DMS 273 (cell line): Measurements from ENCODE around the gene HMX1.
A peak's percentile ranks its signal among the peaks of the same experiment; 100 is the strongest.

Experiments used
- DNase-seq: peaks from one replicate; lab custom pipeline; 2025; ENCODE audit not compliant: unreplicated experiment; lab: John Stamatoyannopoulos, UW

HMX1 gene

DNA sequence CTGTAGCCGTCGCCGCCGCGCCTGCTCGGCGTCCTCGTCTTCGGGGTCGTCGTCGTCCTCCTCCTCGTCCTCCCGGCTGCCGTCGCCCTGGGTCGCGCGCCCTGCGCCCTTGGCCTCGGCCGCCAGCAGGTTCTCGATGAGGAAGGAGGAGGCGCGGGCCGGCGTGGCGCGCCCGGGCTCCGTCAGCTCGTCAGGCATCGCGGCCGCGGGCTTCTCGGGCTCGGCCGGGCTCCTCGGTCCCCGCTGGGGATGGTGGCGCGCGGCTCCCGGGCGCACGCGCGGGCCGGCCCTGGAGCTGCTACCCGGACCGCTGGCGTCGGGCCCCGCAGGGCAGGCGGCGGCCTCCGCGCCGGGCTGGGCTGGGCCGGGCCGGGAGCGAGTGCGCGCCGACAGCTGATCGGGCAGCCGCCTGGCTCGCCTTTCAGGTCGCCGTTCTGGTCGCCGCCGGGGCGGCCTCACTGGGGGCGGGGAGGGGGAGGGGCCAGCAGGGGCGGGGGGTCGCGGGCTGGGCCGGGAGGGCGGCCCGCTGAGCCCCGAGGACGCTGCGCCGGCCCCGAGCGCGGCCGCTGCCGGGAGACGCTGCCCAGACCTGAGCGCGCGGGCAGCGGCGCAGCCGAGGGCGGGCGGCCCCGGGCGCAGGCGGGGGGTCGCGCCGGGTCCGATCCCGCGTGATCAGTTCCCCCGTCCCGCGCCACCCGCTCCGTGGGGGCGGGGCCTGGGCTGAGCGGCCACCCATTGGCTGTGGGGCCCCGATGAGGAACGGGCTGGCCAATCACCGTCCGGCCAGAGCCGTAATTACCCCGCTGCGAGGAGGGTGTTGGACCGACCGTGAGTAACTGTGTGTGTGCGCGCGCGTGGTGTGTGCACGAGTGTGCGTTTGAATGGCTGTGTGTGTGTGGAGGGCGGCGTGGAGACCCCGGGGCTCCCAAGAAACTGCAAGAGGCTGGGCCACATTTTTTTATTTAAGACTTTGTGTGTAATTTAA, at the start of gene HMX1:
Gene HMX1, minus strand, starts transcription at position 423 of the 985 bp plus-strand sequence. Its CDS starts 225 bp downstream, at position 198.
- DNase-seq = peak; percentile 89

DNA sequence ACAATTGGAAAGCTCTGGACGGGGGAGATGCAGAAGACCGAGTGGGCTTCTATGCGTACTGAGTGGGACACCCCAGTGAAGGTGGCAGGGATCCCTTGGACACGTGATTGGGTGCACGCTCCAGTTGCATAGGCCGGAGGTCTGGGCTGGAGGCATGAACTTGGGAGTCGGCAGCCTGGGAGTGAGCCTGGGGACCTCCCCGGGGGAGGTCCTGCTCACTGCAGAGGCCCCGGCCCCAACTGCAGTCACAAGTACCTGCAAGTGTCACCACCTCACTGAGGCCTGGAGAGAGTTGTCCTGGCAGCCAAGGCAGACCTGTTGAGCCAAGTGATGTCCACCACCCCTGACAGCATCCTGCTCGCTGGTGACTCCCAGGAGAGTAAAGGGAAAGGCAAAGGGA, 49.3 kb upstream of the HMX1 start:
- no peak for DNase-seq

DNA sequence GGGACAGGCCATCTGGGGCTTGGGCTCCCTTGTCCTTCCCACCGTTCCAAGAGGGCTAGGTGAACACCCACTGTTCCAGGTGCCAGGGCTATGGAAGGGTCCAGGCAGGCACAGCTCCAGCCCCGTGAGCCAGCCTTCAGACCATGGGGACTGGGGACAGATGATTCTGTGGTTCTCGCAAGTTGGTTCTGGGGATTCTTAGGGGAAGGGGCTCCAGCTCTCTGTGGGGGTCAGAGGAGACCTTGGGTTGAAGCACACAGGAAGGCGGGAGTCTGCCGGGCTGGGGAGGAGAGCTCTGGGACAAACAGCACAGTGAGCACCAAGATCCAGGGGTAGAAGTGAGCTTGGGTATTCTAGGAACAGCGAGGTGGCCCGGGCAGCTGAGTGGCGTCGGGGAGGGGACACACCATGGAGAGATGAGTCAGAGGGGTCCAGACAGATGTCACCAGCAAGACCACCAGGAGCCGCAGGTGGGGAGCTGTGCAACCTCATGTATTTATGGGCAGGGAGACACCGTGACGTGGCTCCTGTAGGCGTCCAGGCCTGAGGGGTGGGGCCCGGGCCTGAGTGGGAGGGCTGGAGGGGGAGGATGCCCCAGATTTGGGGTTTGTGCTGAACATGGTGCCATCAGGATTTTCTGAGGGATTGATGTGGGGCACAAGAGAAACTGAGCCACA, 48.8 kb upstream of the HMX1 start:
- DNase-seq = no peak

DNA sequence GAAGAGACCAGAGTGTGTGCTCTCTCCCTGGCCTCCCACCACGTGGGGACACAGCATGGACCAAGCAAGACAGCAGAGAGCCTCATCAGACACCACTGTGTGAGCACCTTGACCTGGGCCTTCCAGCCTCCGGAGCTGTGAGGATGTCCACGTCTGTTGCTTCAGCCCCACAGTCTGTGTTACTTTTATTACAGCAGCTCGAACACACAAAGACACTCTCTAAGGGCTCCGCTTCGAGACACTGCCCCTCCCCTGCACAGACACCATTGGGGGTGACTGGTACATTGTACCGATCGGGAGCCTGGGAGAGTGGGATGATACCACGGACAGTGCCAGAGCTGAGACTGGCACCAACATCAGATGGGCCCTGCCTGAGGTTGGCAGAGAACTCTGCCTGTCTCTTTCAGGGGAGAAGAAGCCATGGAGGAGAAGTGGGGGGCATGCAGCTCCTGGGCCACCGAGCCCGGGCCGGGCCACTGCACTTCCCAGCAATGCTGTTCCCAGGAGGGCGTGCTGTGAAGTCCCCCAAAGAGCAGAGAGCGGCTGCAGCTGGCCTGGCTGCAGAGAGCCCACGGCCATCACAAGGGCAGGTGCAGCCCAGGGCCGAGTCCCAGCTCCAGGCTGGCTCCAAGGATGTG, 48.1 kb upstream of the HMX1 start:
- no peak for DNase-seq

DNA sequence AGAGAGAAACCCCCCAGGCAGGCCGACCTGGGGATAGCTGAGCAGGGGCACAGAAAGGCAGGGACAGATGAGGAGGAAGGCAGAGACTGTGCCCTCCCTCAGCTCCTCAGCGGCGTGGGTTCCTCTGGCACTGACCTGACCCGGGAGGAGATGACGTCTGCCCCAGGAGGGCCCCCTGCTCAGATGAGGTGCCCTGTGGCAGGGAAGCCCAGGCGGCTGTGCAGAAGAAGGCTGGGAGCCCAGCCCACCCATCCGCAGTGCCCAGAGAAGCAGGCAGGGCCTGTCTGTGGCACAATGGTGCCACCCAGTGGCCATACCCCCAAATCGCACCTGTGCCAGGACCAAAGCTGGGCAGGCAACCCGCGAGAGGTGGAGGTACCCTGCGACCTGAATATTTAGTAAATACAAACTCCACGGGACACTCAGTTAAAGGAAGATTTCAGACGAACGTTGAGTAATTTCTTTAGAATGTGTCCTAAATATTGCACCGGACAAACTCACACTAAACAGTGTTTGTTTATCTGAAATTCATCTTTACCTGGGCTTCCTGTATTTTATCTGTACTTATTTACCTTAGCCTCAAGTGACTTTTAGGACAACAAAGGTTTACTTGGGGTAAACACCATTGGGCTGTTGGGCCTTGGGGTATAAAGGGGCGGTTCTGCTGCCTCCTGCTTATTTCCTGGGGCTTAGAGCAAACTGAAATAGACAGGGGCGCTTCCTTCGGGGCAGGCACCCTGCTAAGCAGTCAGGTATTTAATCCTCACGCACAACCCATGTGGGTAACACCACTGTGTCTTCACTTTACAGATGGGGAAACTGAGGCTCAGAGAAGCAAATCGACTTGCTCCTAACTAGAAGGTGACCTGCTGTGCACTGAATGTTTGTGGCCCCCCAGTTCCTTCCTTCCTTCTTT, 46.5 kb upstream of the HMX1 start:
- peak; percentile 75 for DNase-seq

DNA sequence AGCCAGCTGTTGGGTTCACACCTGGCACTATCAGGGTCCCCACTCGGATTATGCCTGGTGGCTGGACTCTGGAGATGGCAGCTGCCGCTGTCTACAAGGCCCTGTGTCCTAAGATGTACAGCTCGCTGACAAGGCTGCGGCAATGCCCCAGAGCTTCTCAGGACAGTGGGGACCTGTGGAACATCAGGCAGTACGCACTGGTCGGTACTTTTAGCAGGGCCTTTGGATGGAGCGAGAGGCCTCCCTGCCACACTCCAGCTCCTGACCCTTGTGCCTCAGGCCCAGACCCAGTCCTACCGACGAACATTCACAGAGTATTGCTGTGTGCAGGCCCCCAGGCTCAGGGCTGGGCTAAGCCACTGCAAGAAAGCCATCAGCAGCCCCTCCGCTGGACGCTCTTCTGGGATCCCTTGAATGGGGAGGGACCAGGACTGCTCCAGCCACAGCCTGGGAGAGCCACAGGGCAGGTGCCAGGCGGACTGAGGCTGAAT, 45.7 kb upstream of the HMX1 start:
- DNase-seq = no peak

DNA sequence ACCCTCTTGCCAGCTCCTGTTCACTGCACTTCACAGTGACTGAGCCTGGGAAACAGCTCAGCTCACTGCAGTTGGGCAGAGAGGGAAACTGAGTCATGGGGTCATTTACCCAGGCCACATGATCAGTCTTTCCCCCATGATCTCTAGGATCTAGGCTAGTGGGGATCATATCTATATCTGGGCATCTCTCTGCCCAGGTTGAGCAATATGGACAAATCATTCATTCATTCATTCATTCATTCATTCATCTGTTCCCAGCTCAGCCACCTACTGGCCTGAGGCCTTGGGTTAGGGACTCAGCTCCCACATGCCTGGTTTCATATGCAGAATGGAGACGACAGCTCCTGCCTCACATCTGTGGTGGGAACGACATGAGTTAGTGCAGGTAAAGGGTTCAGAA, 45.3 kb upstream of the HMX1 start:
- no peak for DNase-seq

DNA sequence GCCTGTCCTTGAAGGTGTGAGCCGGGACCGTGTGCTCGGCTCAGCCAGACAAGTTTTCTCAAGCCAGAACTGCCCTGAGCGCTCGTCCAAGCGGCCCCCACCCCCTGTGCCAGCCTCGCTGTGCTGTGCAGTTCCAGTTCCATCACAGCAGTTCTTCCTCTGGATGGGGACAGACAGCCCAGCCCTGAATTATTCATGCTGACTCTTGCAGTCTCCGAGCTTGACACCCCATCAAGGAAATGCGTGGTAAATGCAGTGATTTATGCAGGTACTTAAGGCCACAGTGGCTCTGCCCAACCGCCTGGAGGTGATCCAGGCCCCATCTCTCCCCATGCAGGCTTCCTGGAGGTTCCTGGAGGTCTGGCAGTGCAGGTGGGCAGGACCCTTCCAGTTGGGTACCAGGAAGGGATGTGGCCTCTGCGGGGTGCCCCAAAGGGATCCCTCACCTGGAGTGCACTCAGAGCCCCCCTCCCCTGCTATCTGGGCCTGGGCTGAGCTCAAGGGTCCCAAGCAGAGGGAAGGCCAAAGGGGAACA, 44.8 kb upstream of the HMX1 start:
- no peak for DNase-seq

DNA sequence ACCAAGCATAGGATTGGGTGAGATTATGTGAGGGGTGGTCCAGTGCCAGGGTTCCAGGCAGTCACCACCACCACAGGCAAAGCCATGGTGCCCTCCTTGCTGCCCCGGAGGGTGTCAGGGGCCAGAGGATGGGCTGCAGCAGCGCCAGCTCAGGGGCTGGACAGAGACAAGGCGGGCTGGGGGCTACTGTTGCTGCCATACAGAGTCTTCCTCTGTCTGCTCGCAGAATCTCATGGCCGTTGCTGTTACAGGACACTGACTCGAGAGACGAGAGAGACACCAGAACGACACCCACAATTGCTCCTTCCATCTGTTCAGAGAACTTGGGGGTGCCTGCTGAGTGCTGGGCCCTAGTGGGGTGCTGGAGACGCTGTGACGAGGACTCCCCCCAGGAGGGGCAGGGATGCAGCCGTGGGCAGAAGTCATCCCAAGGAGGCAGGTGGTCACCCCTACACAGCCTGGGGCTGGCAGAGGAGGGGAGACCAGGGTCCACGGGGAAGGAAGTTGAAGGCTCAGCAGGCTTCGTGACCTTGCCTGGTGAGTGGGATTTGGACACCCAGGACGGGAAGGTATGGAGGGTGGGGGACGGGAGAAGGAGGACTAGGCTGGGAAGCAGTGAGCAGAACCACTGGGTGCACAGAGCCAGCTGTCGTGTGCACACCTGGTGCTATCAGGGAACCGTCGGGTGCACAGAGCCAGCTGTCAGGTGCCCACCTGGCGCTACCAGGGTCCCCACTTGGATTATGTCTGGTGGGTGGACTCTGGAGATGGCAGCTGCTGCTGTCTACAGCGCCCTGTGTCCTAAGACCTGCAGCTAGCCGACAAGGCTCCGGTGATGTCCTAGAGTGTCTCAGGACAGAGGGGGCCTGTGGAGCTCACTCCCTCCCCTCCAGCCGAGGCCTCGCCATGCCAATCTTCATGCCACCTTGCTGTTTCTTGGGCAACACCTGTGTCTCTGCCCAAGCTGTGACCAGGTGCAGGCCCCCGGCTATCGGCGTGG, 43.9 kb upstream of the HMX1 start:
- DNase-seq = no peak

DNA sequence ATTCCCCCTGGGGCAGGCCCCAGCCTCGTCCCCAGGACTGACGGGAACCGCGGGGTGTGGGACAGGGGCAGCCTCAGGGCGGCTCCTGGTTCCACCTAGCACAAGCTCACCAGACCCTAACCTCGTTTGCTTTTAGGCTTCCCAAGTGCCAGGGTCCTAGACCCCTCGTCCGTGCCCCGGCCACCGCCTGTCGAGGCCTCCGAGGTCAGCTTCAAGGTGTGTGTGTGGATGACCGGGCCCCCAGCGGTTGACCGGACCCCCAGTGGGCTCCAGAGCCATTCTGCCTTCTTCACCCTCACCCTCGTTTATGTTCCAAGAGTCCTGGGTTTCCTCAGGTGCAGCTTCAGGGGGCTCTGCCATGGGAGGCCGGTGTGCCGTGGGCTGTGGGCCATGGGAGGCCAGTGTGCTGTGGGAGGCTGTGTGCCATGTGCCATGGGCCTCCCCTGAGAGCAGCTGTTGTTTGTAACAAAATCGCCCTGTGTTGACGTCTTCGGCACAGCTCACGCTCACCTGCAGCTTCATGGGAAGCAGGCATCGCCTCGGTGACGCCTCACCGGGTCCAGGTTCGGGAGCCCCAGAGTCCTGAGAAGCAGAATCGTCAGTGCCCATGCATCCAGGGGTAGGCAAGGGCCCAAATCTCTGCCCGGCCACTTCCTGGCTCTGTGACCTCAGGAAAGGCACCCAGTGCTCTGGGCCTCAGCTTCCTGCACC, 43.0 kb upstream of the HMX1 start:
- no peak for DNase-seq

DNA sequence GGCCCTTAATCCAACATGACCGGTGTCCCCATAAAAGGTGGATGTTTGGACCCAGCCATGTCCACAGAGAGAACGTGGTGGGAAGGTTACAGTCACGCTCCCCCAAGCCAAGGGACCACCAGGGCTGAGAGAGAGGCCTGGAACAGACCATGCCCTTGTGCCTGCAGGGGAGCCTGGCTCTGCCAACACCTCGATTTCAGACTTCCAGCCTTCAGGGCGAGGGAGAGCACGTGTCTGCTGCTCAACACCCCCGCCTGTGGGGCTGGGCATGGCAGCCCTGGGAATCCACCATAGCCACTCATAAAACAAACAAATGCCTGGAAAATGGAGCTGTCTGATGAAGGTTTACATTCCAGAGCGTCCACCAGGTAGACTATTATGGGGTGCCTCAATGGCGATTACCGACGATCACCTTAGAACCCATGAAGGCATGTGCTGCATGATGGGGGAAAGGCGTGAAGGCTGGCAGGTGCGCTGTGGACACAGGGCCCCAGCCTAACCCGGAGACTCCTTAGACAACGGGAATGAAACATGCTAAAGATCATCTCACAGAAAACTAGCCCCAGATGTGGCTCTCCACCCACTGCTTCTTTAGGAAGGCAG, 42.3 kb upstream of the HMX1 start:
- no peak for DNase-seq

DNA sequence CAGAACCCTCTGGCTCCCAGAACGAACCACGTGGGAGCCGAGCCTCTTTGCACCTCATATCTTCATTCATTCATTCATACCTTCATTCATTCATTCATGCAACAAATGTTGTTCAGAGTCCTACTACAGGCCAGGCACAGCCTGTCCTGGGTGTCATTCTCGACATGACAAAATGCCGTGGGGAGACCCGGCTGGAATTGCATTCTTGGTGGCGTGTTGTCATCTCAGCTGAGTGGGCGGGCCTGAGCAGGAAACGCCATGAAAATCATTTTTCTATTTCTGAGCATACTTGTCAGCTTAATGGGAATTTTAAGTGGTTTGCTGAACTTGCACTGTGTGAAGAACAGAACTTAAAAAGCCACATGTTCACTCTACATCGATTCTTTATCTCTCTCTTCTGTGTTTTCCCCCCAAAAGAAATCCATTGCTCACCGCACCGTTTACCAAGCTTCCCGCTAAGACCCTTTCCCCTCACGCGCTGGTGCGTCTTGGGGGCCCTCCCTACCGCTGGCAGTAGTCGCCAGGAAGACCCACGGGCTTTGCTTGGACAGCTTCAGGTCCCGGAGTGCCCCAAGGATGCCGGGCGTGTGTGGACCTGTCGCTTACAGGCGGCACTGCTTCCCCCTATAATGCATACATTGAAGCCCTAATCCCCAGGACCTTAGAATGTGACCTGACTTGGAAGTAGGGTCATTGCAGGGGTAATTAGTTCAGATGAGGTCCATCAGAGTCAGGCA, 41.6 kb upstream of the HMX1 start:
- no peak for DNase-seq

DNA sequence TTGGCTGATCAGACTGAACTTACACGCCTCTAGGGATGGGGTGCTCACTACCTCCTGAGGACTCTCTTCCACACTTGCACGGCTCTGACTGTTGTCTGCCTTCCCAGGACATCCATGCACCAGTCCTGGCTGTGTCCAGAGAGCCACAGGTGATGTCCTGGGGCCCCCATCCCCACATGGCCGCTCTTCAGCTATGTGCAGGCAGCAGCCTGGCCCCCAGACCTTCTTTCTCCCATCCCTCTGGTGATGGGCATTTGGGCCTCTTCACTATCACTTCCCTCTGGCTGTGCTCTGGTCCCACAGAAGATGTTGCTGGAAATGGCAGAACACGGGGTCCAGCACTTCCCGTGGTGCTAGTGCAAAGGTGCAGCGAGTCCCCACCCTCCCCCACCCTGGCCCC, 40.9 kb upstream of the HMX1 start:
- DNase-seq = no peak

DNA sequence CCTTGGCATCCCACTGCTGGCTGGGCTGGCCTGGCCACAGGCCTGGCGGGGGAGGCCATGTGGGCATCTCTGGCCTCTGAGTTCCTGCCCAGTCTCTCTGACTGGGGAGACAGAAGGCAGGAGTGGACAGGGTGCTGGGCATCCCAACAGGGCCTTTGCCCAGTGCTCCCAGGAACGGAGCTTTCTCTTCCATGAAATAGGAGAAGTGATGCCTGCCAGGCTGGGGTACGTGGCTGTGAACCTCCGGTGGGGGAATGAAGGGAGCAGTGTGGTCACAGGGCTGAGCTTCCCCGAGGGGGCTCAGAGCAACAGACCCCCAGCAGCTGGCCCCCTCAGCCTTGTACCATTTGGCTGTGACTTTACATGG, 40.4 kb upstream of the HMX1 start:
- no peak for DNase-seq

DNA sequence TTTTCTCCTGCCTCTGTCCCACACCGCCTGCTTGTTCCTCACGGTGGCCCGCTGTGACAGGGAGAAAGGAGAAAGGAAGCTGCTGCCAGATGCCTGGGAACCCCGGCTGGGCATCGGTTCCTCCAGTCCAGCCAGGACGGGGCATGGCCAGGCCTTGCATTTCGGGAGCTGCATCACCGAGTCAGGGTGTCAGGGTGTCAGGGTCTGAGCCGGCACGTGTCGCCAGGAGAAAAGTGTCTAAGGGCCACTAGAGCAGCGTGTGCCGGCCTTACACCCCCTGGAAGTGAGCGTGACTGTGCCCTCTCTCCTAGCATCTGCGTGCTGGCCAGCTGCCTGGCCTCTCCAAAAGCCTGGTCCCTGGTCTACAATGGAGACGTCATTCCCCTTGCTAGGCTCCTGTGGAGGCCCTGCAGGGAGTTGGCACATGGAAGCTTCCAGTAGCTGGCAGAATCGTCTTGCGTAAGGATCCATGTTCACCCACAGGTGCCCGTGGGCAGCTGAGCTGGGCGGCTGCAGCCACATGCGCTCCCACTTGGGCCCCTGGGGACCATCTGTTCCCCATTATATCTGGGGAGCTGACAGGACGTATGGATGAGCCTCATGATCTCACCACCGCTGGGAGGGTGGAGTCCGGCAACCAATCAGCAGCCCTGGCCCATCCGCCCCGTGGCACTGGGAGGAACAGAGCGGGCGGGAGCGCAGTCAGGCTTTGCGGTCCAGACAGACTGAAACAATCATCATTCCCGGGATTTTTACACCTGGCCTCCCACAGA, 39.9 kb upstream of the HMX1 start:
- peak; percentile 33 for DNase-seq

DNA sequence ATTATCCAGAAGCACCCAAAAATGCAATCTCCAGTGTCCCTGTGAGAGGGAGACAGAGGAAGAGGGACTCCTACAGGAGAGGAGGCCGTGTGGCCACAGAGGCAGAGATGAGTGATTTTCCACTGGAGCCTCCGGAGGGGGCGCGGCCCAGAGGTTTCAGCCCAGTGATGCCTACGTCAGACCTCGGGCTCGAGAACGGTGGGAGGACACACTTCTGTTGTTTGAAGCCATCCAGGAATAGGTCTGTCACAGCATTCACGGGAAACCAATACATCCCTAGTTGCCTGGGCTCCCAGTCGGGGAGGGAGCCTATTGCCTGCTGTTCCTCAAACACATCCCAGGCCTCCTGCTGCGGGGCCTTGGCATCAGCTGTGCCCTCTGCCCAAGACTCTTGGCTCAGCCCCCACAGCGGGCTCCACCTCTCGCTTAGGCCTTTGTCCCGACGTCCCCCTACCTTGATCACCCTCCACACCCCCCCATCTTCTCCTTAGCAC, 39.2 kb upstream of the HMX1 start:
- DNase-seq = peak; percentile 41
